ENCODE results near the gene KCNF1.

DNA sequence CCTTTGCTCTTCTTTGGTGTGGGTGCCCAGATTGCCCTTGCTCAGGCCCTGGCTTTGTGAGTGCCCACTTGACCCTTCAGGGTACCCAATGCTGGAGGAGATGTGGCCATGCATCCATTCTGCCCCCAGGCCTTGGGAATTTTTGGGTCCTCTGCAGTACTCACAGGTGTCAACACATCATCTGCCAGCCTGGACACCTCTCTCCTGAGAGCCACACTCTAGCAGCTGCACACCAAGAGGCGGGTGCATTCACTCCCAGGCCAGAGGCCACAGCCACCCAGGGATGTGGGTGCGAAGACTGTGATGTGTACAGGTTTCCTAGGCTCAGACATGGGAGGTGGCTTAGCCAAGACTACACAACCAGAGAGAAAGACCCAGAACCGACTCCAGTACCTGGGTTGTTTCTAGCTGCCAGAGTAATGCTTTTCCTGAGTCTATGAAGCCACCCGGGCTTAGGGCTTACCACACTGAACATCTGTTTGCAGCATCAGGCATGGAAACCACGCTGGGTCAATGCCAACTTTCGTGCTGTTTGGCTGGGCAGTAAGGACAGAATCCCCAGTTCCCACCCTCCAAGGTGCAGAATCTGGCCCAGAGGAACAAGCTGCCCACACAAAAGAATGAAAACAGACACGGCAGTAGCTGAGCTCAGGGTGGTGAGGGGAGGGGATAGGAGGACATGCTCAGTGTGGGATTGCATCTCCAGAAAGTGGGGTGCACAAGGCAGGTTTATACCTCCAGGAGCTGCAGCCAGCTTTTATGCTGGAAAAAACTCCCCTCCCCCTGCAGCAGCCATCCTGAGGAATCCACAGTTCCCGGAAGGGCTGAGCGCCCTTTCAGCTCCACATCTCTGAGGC, 40.1 kb downstream of the KCNF1 start:
- TF ChIP-seq ZNF274 (IDR thresholded peaks at IDR 0.05; ENCODE audit: low read depth, low read length) (no peak), YY1 (IDR thresholded peaks at IDR 0.05; ENCODE audit: insufficient read depth, insufficient read length) (no peak), SUZ12 (IDR thresholded peaks at IDR 0.05; ENCODE audit: extremely low read depth, insufficient read depth, insufficient read length) (no peak)
